Activated naive CD8-positive, alpha-beta T cell treated with anti-CD3 and anti-CD28 coated beads for 36 hours (primary cell): ENCODE measurements around the gene GET4. TPM values are rescaled to one million over a fixed set of nuclear protein-coding genes. Genes with fewer than 3 reads are reported as not detected.

Source experiments
- DNase-seq: peaks from one replicate; pipeline ENCODE4 v3.0.0; 2021
- H3K27ac Mint-ChIP-seq: one replicate; pipeline ENCODE4 v1.8.0; 2022; ENCODE audit warnings: mild to moderate bottlenecking, moderate library complexity, mixed read lengths
- H3K27me3 Mint-ChIP-seq: one replicate; pipeline ENCODE4 v1.8.0; 2022; ENCODE audit warnings: mild to moderate bottlenecking, mixed read lengths
- H3K36me3 Mint-ChIP-seq: one replicate; pipeline ENCODE4 v1.8.0; 2021; ENCODE audit warnings: mild to moderate bottlenecking, mixed read lengths
- H3K4me1 Mint-ChIP-seq: one replicate; pipeline ENCODE4 v1.8.0; 2021; ENCODE audit warnings: mixed read lengths
- H3K4me3 Mint-ChIP-seq: one replicate; pipeline ENCODE4 v1.8.0; 2022; ENCODE audit warnings: mild to moderate bottlenecking, moderate library complexity, mixed read lengths
- H3K9me3 Mint-ChIP-seq: one replicate; pipeline ENCODE4 v1.8.0; 2022; ENCODE audit warnings: mixed read lengths
- total RNA-seq, 2 experiments: library from RNA; stranded (reverse); gene quantifications; one replicate each; pipeline ENCODE4 v1.2.3, GENCODE V29; 2021

GET4 gene
- total RNA-seq, 2 experiments from 2014 or later: 35.2 to 39.6 TPM

DNA sequence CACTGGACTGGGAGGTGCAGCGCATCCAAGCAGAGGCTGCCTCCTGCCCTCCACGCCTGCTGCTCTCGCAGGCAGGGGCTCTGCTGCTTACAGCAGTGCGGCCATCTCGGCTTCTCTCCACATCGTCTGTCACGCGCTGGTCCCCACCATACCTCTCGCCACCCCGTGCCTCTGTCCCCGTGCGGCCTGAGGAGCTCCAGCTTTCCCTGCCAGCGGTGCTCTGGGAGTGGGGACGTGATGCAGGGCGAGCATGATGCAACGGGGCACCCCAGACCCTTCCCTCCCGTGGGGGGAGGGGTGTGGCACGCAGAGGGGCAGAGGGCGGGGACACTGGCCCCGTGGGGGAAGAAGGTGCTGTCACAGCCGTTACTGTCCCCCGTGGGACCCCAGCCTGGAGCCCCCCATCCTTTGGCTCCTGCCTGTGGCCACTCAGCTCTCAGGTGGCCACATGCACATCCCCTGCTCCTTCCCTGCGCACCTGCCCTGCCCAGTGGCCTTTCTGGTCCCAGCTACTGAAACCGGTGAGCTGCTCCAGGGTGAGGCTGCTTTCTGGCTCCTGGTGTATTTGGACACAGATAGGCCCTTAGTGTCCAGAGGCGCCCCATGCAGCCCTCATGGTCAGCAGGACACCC is 9.0 kb downstream of the GET4 start:
- H3K4me3 Mint-ChIP-seq: no peak overlapping the region
- no peak for DNase-seq
- H3K27me3 Mint-ChIP-seq: no peaks in the 10 kb centered on the region
- H3K9me3 Mint-ChIP-seq: no peaks in the 10 kb centered on the region
- H3K36me3 Mint-ChIP-seq: peaks cover 4% of the 10 kb centered on the region
- no peak overlapping the region for H3K27ac Mint-ChIP-seq
- H3K4me1 Mint-ChIP-seq: peaks cover 13% of the 10 kb centered on the region

DNA sequence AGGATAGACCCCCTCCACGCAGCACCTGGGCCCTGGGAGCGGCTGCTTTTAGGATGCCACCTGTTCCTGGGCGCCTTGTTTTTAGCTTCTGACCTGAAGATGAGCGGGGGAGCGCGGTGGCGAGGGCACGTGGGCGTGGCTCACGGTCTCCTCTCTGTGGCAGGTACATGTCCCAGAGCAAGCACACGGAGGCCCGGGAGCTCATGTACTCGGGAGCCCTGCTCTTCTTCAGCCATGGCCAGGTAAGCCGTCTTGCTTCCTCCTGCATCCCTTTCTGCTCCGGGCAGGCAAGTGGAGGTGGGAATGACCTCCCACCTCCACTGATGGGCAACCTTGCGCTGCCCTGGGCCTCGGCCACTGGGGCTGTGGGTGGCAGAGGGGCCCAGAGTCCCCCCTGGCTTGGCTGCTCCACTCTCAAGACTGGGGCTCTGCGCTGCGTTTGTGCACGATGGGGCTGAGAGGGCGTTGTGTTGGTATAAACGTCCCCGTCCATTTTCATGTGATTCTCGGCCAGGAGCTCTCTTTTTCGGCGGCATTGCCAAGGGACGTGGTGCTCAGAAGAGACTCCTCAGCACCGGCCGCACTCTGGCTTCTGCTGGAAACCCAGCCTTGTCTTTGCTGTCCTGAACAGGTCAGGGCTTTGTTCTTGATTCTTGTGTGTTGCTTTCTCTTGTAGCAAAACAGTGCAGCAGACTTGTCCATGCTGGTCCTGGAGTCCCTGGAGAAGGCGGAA is 9.7 kb downstream of the GET4 start:
- no peaks in the 10 kb centered on the region for H3K27me3 Mint-ChIP-seq
- peaks cover 13% of the 10 kb centered on the region for H3K4me1 Mint-ChIP-seq
- H3K9me3 Mint-ChIP-seq: no peaks in the 10 kb centered on the region
- no peak overlapping the region for H3K4me3 Mint-ChIP-seq
- DNase-seq: no peak
- peaks cover 4% of the 10 kb centered on the region for H3K36me3 Mint-ChIP-seq
- H3K27ac Mint-ChIP-seq: no peak overlapping the region

DNA sequence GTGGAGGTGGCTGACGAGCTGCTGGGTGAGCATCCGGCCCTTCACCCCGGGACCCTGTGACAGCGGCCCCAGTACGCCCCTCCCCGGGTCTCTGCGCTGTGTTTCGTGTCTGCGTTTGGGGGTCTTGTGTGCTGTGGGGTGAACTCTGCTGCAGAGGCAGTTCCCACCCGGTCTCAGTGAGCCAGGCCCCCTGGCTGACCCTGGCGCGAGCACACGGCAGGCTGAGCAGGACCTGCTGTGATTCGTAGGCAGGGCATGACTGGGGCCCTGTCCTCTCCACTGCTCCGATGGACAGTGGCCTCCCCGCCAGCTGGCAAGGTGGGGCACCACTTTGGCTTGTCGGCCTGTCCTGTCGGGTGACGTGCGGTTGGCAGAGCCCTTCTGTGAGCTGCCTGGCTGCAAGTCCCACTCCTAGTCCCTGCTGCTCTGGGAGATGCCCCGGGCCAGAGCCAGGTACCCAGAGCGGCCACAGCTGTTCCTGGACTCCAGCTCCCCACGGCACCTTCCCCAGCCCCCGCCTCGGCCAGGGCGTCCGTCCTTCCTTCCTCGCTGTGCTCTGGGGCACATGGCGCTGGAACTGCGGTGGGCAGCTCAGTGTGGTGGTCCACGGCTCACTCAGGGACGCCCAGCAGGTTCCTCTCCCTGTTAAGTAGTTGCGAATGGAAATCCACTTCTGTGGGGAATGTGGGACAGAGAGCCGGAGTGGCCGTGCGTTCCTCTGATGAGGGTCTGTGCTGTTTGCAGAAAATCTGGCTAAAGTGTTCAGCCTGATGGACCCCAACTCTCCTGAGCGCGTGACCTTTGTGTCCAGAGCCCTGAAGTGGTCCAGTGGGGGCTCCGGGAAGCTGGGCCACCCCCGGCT is 10.5 kb downstream of the GET4 start:
- Mint-ChIP-seq H3K36me3 (peaks cover 3% of the 10 kb centered on the region), H3K4me1 (peaks cover 11% of the 10 kb centered on the region), H3K27ac (no peak overlapping the region), H3K4me3 (no peak overlapping the region), H3K27me3 (no peaks in the 10 kb centered on the region), H3K9me3 (no peaks in the 10 kb centered on the region)
- DNase-seq: no peak

DNA sequence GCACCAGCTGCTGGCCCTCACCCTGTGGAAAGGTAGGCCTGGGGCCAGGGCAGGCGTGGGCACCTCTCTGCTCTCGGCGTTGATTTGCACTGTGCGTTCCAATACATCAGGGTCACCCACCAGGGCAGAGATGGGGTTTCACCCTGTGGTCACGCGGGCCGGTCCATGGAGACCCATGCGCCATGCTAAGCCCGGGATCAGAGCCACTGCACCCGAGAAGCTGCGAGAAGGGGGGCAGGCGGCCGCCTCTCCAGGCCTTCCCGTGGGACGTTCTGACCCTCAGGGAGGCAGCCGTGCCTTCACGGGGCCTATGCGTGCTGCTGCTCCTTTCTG is 11.1 kb downstream of the GET4 start:
- peaks cover 5% of the 10 kb centered on the region for H3K36me3 Mint-ChIP-seq
- H3K27me3 Mint-ChIP-seq: no peaks in the 10 kb centered on the region
- H3K4me1 Mint-ChIP-seq: peaks cover 8% of the 10 kb centered on the region
- H3K9me3 Mint-ChIP-seq: no peaks in the 10 kb centered on the region
- H3K27ac Mint-ChIP-seq: no peak overlapping the region
- H3K4me3 Mint-ChIP-seq: no peak overlapping the region
- no peak for DNase-seq

DNA sequence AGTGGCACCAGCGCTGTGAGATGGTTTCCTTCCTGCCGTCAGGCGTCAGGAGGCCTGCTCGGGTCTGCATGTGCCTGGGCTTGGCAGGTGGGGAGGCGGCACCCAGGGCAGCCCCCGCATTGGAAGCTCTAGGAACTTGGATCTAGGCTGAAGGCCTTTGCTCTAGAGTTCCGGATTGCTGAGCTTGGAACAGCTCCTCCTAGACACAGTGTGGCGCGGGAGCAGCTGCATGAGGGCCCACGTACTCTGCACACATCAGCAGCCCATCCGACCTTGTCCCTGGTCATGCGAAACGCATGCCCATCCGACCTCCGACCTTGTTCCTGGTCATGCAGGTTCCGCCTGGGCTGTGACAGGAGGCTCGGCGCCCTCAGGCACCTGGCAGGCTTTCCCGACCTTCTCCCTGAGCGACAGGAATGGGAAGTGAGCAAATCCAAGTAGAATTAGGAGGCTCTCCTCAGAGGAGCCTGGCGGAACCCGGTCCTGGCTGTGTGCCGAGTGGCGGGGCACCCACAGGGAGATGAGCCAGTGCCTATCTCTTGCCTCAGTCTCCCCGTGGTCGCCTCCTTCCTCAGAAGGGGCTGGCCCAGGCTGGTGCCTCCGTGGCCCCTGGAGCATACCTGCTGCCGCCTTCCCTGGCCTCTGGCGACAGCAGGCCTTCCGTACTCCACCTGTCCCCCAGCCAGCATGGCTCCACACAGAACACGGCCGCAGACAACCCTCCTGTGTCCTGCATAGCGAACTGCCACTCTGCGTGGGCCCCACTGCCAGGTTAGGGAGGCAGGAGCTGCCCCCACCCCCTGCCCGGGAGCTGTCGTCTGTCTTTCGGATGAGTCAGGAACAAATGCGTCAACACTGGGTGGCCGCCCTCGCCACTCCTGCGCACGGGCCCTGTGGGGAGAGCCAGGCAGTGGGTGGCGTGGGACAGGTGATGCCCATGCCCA is 12.0 kb downstream of the GET4 start:
- H3K27ac Mint-ChIP-seq: no peak overlapping the region
- DNase-seq: no peak
- H3K27me3 Mint-ChIP-seq: peaks cover 2% of the 10 kb centered on the region
- H3K9me3 Mint-ChIP-seq: peaks cover 4% of the 10 kb centered on the region
- H3K4me1 Mint-ChIP-seq: peaks cover 6% of the 10 kb centered on the region
- no peak overlapping the region for H3K4me3 Mint-ChIP-seq
- peaks cover 14% of the 10 kb centered on the region for H3K36me3 Mint-ChIP-seq

DNA sequence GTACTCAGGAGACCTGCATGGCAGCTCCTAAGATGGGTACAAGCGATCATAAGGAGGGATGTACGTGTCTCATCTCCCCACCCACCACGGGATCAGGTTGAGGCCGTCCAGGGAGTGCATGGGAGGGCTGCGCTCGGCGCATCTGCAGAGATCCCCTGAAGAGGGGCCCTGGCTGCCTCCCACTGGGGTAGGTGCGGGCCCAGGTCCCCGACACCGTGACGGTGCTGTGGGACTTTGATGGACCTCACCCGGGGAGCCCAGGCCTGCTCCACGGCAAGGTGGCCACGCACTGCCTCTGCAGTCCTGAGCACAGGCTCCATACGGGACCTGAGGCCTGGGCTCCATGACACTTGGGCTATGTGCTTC is 12.7 kb downstream of the GET4 start:
- H3K27ac Mint-ChIP-seq: no peak overlapping the region
- DNase-seq: no peak
- H3K4me3 Mint-ChIP-seq: no peak overlapping the region
- H3K36me3 Mint-ChIP-seq: peaks cover 20% of the 10 kb centered on the region
- peaks cover 4% of the 10 kb centered on the region for H3K27me3 Mint-ChIP-seq
- H3K4me1 Mint-ChIP-seq: peaks cover 6% of the 10 kb centered on the region
- peaks cover 4% of the 10 kb centered on the region for H3K9me3 Mint-ChIP-seq

DNA sequence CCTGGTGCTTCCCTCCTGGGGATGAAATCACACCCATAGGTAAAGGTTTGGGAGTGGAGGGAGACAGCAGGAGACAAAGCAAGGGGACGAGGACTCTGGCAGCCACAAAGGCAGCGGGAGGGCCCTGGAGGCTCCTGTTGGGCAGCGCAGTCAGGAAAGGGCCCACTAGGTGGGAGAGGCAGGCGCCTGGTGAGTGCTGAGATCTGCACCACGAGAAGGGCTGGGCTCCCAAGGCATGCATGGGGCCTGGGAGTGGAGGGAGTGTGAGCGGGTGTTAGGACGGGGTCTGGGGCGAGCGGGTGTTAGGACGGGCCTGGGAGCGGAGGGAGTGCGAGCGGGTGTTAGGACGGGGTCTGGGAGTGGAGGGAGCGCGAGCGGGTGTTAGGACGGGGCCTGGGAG is 13.0 kb downstream of the GET4 start:
- Mint-ChIP-seq H3K4me1 (peaks cover 6% of the 10 kb centered on the region), H3K4me3 (no peak overlapping the region)

DNA sequence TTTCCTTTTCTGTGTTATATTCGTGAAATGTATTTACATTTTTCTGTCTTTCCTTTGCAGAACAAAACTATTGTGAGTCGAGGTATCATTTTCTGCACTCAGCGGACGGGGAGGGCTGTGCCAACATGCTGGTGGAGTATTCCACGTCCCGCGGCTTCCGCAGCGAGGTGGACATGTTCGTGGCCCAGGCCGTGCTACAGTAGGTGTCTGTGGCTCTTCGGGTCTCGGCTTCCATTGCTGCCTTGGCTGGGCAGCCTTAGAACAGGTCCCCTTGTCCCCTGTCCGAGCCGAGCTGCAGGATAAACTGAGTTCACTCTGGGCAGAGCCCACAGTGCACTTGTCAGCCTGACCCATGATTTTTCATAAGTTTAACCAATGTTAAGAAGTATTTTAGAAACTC is 14.5 kb downstream of the GET4 start:
- peaks cover 4% of the 10 kb centered on the region for H3K27me3 Mint-ChIP-seq

More for the DNA sequence above, 13.0 kb downstream of the GET4 start:
- DNase-seq: no peak
- peaks cover 4% of the 10 kb centered on the region for H3K27me3 Mint-ChIP-seq
- peaks cover 22% of the 10 kb centered on the region for H3K36me3 Mint-ChIP-seq
- H3K9me3 Mint-ChIP-seq: peaks cover 4% of the 10 kb centered on the region
- no peak overlapping the region for H3K27ac Mint-ChIP-seq

DNA sequence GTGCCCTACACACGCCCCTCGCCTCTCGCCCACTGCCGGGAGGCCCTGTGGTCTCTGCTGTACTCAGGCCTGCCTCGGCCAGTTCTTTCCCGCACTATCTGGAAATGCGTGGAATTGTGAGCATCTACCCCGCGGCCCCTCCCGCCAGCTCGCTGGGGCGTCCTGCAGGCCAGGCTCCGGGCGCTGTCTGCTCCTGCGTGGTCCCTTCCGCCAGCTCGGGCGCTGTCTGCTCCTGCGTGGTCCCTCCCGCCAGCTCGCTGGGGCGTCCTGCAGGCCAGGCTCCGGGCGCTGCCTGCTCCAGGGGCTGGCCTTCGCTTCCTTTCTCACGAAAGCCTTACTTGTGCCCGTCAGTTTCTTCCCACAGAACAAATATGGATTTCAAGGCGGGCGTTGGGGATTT is 14.9 kb downstream of the GET4 start:
- Mint-ChIP-seq H3K27ac (no peak overlapping the region), H3K4me1 (peaks cover 4% of the 10 kb centered on the region), H3K4me3 (no peak overlapping the region), H3K27me3 (peaks cover 4% of the 10 kb centered on the region), H3K9me3 (peaks cover 4% of the 10 kb centered on the region), H3K36me3 (peaks cover 33% of the 10 kb centered on the region)
- no peak for DNase-seq

More for the DNA sequence above, 14.5 kb downstream of the GET4 start:
- Mint-ChIP-seq H3K4me3 (no peak overlapping the region), H3K36me3 (peaks cover 30% of the 10 kb centered on the region), H3K4me1 (peaks cover 4% of the 10 kb centered on the region), H3K27ac (no peak overlapping the region), H3K9me3 (peaks cover 4% of the 10 kb centered on the region)
- DNase-seq: no peak

DNA sequence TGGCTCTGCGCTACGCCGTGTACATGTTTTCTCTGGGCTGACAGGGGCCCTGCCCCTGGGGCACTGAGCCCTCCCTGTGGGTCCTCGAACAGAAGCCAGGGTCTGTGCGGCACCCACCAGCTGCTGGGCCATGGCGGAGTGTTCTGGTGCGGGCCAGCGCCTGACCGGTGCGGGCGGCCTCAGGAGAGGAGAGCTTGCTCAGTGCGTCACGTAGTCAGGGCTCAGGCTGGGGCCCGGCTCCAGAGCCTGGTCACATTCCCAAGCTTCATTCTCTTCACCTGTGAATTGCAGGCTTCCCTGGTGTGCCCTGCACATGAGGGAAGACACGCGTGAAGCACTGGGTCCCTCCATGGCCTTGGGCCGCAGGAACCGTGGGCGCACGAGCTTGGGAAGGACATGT is 15.5 kb downstream of the GET4 start:
- H3K27ac Mint-ChIP-seq: no peak overlapping the region
- H3K4me1 Mint-ChIP-seq: peaks cover 4% of the 10 kb centered on the region
- peaks cover 34% of the 10 kb centered on the region for H3K36me3 Mint-ChIP-seq
- DNase-seq: no peak
- H3K4me3 Mint-ChIP-seq: no peak overlapping the region
- peaks cover 4% of the 10 kb centered on the region for H3K27me3 Mint-ChIP-seq
- H3K9me3 Mint-ChIP-seq: peaks cover 4% of the 10 kb centered on the region

DNA sequence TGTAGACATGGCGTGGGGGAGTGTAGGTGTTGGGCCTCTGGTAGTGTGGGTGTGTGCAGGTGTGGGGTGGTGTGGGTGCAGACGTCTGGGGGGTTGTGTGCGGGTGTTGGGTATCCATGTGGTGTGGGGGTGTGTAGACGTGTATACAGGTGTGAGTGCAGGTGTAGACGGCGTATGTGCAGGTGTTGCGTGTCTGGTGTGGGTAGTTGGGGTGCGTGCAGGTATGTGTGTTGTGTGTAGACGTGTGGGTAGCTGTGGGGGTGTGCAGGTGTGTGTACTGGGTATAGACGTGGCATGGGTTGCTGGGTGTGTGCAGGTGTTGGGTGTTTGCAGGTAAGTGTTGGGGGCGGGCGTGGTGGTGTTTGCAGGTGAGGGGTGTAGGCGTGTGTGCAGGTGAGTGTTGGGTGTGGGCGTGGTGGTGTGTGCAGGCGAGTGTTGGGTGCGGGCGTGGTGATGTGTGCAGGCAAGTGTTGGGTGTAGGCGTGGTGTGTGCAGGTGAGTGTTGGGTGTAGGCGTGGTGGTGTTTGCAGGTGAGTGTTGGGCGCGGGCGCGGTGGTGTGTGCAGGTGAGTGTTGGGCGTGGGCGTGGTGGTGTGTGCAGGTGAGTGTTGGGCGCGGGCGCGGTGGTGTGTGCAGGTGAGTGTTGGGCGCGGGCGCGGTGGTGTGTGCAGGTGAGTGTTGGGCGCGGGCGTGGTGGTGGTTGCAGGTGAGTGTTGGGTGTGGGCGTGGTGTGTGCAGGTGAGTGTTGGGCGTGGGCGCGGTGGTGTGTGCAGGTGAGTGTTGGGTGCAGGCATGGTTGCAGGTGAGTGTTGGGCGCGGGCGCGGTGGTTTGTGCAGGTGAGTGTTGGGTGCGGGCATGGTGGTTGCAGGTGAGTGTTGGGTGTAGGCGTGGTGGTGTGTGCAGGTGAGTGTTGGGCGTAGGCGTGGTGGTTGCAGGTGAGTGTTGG is 16.6 kb downstream of the GET4 start:
- H3K9me3 Mint-ChIP-seq: peaks cover 4% of the 10 kb centered on the region
- H3K27me3 Mint-ChIP-seq: peaks cover 4% of the 10 kb centered on the region
- H3K4me3 Mint-ChIP-seq: no peak overlapping the region
- no peak overlapping the region for H3K27ac Mint-ChIP-seq
- DNase-seq: no peak
- H3K4me1 Mint-ChIP-seq: peaks cover 2% of the 10 kb centered on the region
- peaks cover 34% of the 10 kb centered on the region for H3K36me3 Mint-ChIP-seq

DNA sequence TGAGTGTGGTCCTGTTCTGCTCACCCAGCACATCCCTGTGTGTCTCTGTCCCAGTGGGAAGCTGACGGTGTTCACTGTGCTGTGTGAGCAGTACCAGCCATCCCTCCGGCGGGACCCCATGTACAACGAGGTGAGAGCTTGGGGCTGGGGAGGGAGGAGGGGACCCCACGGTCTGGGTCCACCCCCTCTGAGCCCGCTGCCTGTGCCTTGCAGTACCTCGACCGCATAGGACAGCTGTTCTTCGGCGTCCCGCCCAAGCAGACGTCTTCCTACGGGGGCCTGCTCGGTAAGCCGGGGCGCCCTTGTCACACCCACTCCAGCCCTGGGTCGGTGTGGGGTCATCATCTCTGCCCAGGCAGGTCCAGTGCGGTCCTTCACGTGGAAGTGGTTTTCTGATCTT is 17.3 kb downstream of the GET4 start:
- Mint-ChIP-seq H3K9me3 (peaks cover 4% of the 10 kb centered on the region), H3K27me3 (peaks cover 4% of the 10 kb centered on the region), H3K4me1 (peaks cover 2% of the 10 kb centered on the region), H3K36me3 (peaks cover 34% of the 10 kb centered on the region), H3K27ac (no peak overlapping the region), H3K4me3 (no peak overlapping the region)
- DNase-seq: no peak

DNA sequence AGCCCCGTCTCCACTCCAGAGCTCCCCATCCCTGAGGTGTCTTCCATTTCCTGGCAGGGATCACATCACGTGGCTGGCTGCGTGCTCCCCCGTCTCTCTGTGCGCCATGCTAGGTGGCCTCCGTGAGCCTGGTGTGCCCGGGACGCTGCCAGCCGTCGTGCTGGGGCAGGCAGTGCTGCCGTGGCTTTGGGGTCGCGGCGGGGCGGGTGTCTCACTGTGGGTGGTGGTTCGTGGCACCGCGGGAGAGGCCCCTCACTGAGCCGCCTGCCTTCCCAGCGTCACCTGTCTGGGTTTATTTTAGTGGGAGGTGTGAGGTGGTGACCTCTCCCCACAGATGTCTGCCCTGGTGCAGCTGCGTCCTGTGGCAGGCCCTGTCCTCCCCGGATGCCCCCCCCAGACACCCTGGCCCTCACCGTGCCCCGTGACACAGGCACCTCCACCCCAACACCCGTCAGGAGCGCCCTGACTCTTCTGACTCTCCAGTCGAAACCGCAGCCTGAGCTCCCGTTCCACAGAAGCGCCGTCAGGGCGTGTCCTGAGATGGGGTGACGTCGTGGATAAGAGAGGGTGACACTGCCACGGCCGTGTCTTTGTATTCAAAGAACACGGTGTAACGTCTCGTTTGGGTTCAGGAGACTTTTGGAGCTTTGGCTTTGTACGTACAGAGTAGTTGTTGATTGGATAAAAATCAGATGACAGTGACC is 18.0 kb downstream of the GET4 start:
- Mint-ChIP-seq H3K4me3 (no peak overlapping the region), H3K27ac (no peak overlapping the region), H3K27me3 (peaks cover 4% of the 10 kb centered on the region), H3K4me1 (peaks cover 2% of the 10 kb centered on the region), H3K36me3 (peaks cover 34% of the 10 kb centered on the region), H3K9me3 (peaks cover 4% of the 10 kb centered on the region)
- no peak for DNase-seq
